Kidney tubule cell (primary cell): ENCODE results near the gene ATPAF2.

Experiments
- DNase-seq: peaks from one replicate; pipeline ENCODE4 v3.0.0-alpha.2; 2018; ENCODE audit warnings: low spot score

Gene ATPAF2

DNA sequence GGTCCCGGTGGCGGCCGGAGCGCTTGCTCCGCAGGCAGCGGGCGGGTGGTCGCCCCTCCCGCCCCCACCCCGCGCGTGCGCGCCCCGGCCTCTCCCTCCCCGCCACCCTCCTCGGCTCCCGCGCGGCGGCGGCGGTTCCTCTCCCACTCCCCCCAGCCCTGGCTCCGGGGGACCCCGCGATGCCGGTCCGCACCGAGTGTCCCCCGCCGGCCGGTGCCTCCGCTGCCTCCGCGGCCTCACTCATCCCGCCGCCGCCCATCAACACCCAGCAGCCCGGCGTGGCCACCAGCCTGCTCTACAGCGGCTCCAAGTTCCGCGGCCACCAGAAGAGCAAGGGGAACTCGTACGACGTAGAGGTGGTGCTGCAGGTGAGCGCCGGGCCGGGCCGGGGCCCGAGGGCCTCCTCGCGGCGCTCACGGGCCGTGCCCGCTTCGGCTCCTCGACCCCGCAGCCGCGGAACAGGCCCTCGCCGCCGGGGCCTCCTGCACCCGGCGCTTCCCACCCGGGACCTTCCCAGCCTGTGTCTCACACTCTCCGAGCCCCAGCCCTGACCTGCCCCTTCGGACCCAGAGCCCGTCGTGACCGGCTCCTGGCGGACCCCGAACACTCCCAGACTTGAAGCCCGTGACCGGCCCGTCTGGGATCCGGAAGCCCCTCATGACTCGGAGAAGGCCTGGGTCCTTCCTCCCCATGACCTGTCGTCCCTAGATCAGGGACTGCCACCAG, 730 bp upstream of the ATPAF2 start:
- peak; percentile 41 for DNase-seq

GRCh38 chr17:18038149-18038850, 668 bp downstream of the ATPAF2 start:
- DNase-seq, result peak; percentile 53

DNA sequence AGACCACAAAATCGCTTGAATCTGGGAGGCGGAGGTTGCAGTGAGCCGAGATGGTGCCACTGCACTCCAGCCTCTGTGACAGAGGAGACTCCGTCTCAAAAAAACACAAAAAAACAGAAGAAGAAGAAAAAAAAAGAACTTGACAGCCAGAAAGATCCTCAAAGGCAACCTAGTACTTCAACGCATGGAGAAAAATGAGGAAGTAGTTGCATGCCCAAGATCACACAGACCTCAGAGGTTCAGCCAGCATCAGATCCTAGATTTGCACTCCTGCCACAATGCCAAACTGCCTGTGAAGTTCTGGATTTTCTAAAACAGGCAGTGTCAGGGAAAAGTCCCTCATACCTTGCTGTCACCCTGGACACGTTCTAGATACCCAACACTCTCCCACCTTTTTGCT, 1.5 kb downstream of the ATPAF2 start:
- DNase-seq, result no peak

GRCh38 chr17:18035704-18036103, 3.3 kb downstream of the ATPAF2 start:
- no peak for DNase-seq

DNA sequence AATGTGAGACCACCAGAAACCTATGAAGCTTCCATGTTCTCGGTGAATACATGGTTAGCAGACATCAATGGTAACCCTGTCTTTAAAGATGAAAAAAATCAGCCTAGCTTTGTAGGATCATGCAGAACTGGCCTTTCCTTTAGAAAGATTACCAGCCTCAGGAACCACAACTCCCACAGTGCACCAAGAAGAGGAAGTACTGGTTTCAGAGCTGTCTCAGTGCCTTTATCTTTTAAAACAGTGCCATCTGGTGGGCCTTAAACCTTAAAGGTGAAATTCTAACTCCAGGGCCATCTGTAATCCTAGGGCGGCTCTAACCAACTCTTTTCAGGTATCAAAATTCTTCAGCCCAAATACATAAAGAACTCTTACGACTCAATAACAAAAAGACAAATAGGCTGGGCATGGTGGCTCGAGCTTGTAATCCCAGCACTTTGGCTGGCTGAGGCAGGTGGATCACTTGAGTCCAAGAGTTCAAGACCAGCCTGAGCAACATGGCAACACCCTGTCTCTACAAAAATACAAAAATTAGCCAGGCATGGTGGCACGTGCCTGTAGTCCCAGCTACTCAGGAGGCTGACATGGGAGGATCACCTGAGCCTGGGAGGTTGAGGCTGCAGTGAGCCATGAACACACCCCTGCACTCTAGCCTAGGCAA, 5.4 kb downstream of the ATPAF2 start:
- DNase-seq, result peak; percentile 86

- peak; percentile 81 for DNase-seq
Observed at GRCh38 chr17:18031955-18032354, 7.0 kb downstream of the ATPAF2 start.

- DNase-seq, result no peak
Observed at GRCh38 chr17:18028952-18029540, 9.9 kb downstream of the ATPAF2 start.

- DNase-seq, result no peak
Observed at GRCh38 chr17:18028114-18028951, 10.6 kb downstream of the ATPAF2 start.

- no peak for DNase-seq
Observed at GRCh38 chr17:18027280-18027679, 11.7 kb downstream of the ATPAF2 start.

- peak; percentile 19 for DNase-seq
Observed at GRCh38 chr17:18025945-18026776, 12.8 kb downstream of the ATPAF2 start.

GRCh38 chr17:18025241-18025944, 13.6 kb downstream of the ATPAF2 start:
- peak; percentile 53 for DNase-seq

DNA sequence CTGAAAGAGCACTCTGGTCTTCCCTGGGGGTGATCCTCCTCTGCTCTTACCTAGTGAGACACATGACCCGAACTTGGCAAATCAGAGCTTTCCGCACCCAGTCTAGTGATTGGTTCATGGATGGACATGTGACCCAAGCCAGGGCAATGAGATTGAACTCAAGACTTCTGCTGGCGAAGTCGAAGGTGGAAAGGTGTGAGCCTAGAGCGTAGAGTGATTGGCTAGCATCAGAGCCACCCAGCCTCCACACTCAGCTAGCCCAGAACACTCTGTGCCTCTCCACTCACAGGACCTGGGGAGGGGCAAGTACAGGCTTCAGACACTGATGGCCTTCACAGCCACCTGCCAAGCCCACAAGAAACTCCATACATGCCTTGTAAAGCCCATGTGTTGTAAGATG, 17.6 kb downstream of the ATPAF2 start:
- DNase-seq, result no peak

- no peak for DNase-seq
Observed at GRCh38 chr17:18020971-18021370, 18.0 kb downstream of the ATPAF2 start.

DNA sequence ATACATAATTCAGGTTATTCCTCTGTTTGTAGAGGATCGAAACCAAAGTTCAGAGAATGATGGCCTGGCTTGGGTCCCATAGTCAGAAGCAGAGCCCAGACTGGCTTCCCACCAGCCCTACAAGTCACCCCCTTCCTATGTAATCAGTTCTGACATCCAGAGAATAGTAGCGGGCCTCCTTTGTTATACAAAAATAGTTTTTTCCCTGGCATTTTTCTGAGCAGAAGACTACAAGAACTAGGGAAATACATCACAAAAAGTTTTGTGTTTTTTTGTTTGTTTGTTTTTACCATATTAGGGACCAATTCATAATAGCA, 19.2 kb downstream of the ATPAF2 start:
- no peak for DNase-seq

DNA sequence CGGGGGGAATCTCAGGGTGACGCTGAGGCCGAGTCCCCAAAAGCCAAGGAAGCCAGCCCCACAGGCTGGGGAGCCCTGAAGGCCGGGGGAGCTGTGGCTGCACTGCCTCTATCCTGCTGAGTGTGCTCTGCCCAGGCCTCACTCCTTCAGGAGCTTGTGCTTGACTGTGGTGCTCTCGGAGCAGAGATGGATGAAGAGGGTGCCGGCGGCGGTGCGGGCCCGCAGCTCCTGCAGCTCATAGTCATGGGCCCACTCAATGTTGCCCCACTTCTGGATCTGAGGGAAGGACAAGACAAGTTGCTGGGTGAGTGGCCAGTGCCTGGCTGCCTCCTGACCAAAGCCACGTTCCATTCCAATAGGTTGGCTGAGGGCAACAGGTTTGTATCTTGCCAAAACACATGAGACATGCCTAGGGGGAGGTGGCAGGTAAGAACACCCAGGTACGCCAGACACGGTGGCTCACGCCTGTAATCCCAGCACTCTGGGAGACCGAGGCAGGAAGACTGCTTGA, 20.5 kb downstream of the ATPAF2 start:
- DNase-seq, result no peak

- DNase-seq, result no peak
Observed at GRCh38 chr17:18017958-18018357, 21.0 kb downstream of the ATPAF2 start.

DNA sequence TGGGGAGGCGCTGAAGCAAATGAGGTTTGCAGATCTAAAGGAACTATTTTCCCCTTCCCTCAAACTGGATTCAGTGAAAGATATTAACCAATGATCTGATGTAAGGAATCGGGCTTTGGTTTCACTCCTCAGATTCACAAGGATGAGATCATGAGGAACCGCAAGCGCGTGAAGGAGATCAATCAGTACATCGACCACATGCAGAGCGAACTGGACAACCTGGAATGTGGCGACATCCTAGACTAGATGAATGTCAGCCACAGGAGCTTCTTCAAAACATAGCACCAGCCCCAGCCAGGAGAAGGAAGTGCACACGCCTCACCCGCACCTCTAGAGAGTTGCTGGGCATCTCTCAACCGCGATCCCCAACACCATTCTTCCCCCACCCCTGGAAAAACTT, 22.5 kb downstream of the ATPAF2 start:
- DNase-seq, result peak; percentile 64

GRCh38 chr17:18015593-18015992, 23.4 kb downstream of the ATPAF2 start:
- DNase-seq, result no peak

DNA sequence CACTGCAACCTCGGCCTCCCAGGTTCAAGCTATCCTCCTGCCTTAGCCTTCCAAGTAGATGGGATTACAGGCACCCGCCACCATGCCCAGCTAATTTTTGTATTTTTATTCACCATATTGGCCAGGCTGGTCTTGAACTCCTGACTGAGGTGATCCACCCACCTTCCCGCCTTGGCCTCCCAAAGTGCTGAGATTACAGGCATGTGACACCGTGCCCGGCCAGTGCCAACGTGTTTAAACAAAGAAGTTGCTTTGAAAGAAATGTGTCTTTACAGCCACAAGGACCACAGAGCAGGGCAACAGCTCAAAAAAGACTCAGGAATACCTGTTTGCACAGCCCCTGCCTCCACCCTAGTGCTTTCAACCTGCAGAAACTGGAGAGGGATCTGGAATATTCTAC, 25.0 kb downstream of the ATPAF2 start:
- DNase-seq, result no peak

DNA sequence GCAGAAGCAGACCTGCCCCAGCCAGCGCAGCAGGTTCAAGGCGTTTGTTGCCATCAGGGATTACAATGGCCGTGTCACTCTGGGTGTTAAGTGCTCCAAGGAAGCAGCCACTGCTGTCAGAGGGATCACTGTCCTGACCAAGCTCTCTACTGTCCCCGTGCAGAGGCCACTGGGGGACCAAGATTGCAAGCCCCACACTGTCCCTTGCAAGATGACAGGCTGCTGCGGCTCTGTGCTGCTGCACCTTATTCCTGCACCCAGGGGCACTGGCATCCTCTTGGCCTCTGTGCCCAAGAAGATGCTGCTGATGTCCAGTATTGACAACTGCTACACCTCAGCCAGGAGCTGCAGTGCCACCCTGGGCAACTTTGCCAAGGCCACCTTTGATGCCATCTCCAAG, 27.7 kb downstream of the ATPAF2 start:
- no peak for DNase-seq
